WTC11 (cell line): ENCODE results near the gene KLK15.

ENCODE experiments used
- ELF4 ChIP-seq: sonication (generic); formaldehyde crosslinking; IDR thresholded peaks from 2 replicates; pipeline ENCODE4 v1.8.1; 2022; ENCODE audit warnings: low read depth, mild to moderate bottlenecking, moderate library complexity, missing genetic modification reagents
- ESRRA ChIP-seq: sonication (generic); formaldehyde crosslinking; IDR thresholded peaks from 2 replicates; pipeline ENCODE4 v1.8.1; 2022; ENCODE audit warnings: mild to moderate bottlenecking, missing genetic modification reagents, borderline replicate concordance
- MXD4 ChIP-seq: fragments of 250-450 bp; sonication (Bioruptor Pico); IDR thresholded peaks from 2 replicates; pipeline ENCODE4 v1.8.0; 2021; ENCODE audit warnings: mild to moderate bottlenecking, moderate library complexity, borderline replicate concordance
- NR2C2 ChIP-seq: sonication (generic); formaldehyde crosslinking; IDR thresholded peaks from 2 replicates; pipeline ENCODE4 v1.8.0; 2022; ENCODE audit warnings: mild to moderate bottlenecking, missing genetic modification reagents
- ZNF232 ChIP-seq: sonication (generic); formaldehyde crosslinking; IDR thresholded peaks from 2 replicates; pipeline ENCODE4 v1.8.0; 2022; ENCODE audit warnings: mild to moderate bottlenecking, missing genetic modification reagents
- TF ChIP-seq, protein P1 (sequence below): fragments of 200-600 bp; IDR thresholded peaks from 2 replicates; pipeline ENCODE4 v1.8.0; 2022; ENCODE audit warnings: antibody characterized with exemption
- TF ChIP-seq, protein P2 (sequence below): sonication (generic); formaldehyde crosslinking; IDR thresholded peaks from 2 replicates; pipeline ENCODE4 v1.8.1; 2023; ENCODE audit warnings: mild to moderate bottlenecking, missing genetic modification reagents

DNA sequence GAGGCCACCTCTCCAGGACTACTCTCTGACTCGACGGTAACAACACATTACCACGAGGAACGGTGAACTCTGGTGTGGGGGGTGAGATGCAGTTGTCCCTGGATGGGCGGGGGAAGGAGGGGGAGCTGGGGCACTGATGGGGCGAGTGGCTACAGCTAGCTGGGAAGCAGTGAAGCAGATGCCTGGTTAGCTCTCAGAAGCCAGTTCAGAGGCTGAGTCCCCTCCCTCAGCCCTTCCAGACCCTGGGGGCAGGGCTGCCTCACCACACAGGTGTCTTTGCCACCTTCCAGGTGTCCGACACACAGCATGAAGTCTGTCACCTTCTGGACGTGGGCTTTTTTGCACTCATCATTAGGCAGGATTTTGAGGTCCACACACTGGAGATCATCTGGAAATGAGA lies 13.7 kb downstream of the KLK15 start:
- TF ChIP-seq ESRRA (no peak), ZNF232 (CRISPR knock-in tag) (no peak), ELF4 (no peak), NR2C2 (CRISPR knock-in tag) (no peak), MXD4 (CRISPR knock-in tag) (no peak)
- TF ChIP-seq, protein P1, sequence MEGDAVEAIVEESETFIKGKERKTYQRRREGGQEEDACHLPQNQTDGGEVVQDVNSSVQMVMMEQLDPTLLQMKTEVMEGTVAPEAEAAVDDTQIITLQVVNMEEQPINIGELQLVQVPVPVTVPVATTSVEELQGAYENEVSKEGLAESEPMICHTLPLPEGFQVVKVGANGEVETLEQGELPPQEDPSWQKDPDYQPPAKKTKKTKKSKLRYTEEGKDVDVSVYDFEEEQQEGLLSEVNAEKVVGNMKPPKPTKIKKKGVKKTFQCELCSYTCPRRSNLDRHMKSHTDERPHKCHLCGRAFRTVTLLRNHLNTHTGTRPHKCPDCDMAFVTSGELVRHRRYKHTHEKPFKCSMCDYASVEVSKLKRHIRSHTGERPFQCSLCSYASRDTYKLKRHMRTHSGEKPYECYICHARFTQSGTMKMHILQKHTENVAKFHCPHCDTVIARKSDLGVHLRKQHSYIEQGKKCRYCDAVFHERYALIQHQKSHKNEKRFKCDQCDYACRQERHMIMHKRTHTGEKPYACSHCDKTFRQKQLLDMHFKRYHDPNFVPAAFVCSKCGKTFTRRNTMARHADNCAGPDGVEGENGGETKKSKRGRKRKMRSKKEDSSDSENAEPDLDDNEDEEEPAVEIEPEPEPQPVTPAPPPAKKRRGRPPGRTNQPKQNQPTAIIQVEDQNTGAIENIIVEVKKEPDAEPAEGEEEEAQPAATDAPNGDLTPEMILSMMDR: no peak
- TF ChIP-seq, protein P2, sequence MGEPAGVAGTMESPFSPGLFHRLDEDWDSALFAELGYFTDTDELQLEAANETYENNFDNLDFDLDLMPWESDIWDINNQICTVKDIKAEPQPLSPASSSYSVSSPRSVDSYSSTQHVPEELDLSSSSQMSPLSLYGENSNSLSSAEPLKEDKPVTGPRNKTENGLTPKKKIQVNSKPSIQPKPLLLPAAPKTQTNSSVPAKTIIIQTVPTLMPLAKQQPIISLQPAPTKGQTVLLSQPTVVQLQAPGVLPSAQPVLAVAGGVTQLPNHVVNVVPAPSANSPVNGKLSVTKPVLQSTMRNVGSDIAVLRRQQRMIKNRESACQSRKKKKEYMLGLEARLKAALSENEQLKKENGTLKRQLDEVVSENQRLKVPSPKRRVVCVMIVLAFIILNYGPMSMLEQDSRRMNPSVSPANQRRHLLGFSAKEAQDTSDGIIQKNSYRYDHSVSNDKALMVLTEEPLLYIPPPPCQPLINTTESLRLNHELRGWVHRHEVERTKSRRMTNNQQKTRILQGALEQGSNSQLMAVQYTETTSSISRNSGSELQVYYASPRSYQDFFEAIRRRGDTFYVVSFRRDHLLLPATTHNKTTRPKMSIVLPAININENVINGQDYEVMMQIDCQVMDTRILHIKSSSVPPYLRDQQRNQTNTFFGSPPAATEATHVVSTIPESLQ: no peak
